GOT3 (cell line): ENCODE measurements around the gene KRT82.

Experiments
- DNase-seq: peaks from one replicate; lab custom pipeline; 2025; ENCODE audit warnings: mixed read lengths; lab: John Stamatoyannopoulos, UW

The KRT82 gene

GRCh38 chr12:52382854-52383253, 23.3 kb downstream of the KRT82 start:
- no peak for DNase-seq

GRCh38 chr12:52381206-52381605, 24.9 kb downstream of the KRT82 start:
- no peak for DNase-seq

GRCh38 chr12:52380271-52380694, 25.9 kb downstream of the KRT82 start:
- no peak for DNase-seq

GRCh38 chr12:52379536-52379935, 26.6 kb downstream of the KRT82 start:
- DNase-seq, result no peak

GRCh38 chr12:52378091-52378490, 28.0 kb downstream of the KRT82 start:
- no peak for DNase-seq

GRCh38 chr12:52377266-52377665, 28.9 kb downstream of the KRT82 start:
- DNase-seq, result no peak

- peak; percentile 77 for DNase-seq
These were observed 33.6 kb downstream of the KRT82 start for GRCh38 chr12:52372216-52373154.

- DNase-seq, result no peak
These were observed 34.4 kb downstream of the KRT82 start for GRCh38 chr12:52371716-52372115.

- no peak for DNase-seq
These were observed 35.1 kb downstream of the KRT82 start for GRCh38 chr12:52370926-52371608.

GRCh38 chr12:52369809-52370208, 36.3 kb downstream of the KRT82 start:
- DNase-seq, result no peak

GRCh38 chr12:52369211-52369610, 36.9 kb downstream of the KRT82 start:
- no peak for DNase-seq

- no peak for DNase-seq
These were observed 37.6 kb downstream of the KRT82 start for GRCh38 chr12:52368508-52368907.

GRCh38 chr12:52367876-52368275, 38.3 kb downstream of the KRT82 start:
- no peak for DNase-seq

GRCh38 chr12:52366738-52367485, 39.2 kb downstream of the KRT82 start, which contains the start of gene KRT85:
Gene KRT85, minus strand, starts transcription at chr12:52367481. Its CDS starts 76 bp downstream, at chr12:52367405.
- DNase-seq, result no peak

GRCh38 chr12:52364901-52365489, 41.1 kb downstream of the KRT82 start:
- no peak for DNase-seq

GRCh38 chr12:52364061-52364460, 42.1 kb downstream of the KRT82 start:
- no peak for DNase-seq

GRCh38 chr12:52363111-52363679, 42.9 kb downstream of the KRT82 start:
- no peak for DNase-seq

GRCh38 chr12:52362118-52362726, 43.9 kb downstream of the KRT82 start:
- no peak for DNase-seq

GRCh38 chr12:52361553-52361952, 44.6 kb downstream of the KRT82 start:
- no peak for DNase-seq

- DNase-seq, result no peak
These were observed 45.4 kb downstream of the KRT82 start for GRCh38 chr12:52360663-52361271.
